ENCODE data around the gene CDK5RAP3.

The CDK5RAP3 gene

GRCh38 chr17:47957591-47958490, 13.1 kb upstream of the CDK5RAP3 start, which contains the start of gene PRR15L:
Gene PRR15L (minus strand): TSS chr17:47957883. CDS start chr17:47953234, 4,649 bp downstream.
- CTCF ChIA-PET = interaction anchor here (0.6 to 22.4 kb wide), 9 partner anchors 10 to 763 kb away, joined by 3 to 592 read pairs (median 4); partner anchors contain the start of genes CDK5RAP3 and PNPO

GRCh38 chr17:47959825-47960655, 10.9 kb upstream of the CDK5RAP3 start:
- Histone ChIP-seq H3K9me3 (ENCODE audit: control insufficient read depth, insufficient read depth, low read depth, low read length) (no peaks in the 10 kb centered on the region), H3K27ac (ENCODE audit: extremely low read depth, low read depth, low read length) (no peak overlapping the region), H3K36me3 (ENCODE audit: control insufficient read depth in 2 of 2, insufficient read depth in 1 of 2, low read length in 2 of 2) (no peaks in the 10 kb centered on the region), H3K4me3 (ENCODE audit: low read depth, low read length) (no peak overlapping the region), H3K4me1 (ENCODE audit: control insufficient read depth, insufficient read depth, low read length) (peaks cover 28% of the 10 kb centered on the region)
- POLR2A ChIA-PET = interaction anchor here (0.7 to 1.6 kb wide), 2 partner anchors 10 to 62 kb away, joined by 4 to 10 read pairs; partner anchors contain the start of gene CDK5RAP3
- CTCF ChIA-PET = interaction anchor here (1.4 to 22.4 kb wide), 3 partner anchors 12 to 70 kb away, joined by 3 to 592 read pairs (median 124); partner anchors contain the start of gene CDK5RAP3
- TF ChIP-seq SP3 (tag by site-specific recombination; IDR thresholded peaks at IDR 0.05) (no peak), ZNF114 (tag by site-specific recombination; IDR thresholded peaks at IDR 0.05) (no peak), ZNF510 (tag by site-specific recombination; IDR thresholded peaks at IDR 0.05; ENCODE audit: insufficient replicate concordance) (no peak), KLF9 (tag by site-specific recombination; IDR thresholded peaks at IDR 0.05; ENCODE audit: low read depth) (no peak), KLF1 (tag by site-specific recombination; IDR thresholded peaks at IDR 0.05) (0 out of 2 replicates have a peak, but pooled peaks have one; percentile 13), ELK4 (IDR thresholded peaks at IDR 0.05; ENCODE audit: borderline replicate concordance, low read depth, low read length) (no peak), GLIS1 (tag by site-specific recombination; IDR thresholded peaks at IDR 0.05) (peak; percentile 99), ZBTB17 (tag by site-specific recombination; IDR thresholded peaks at IDR 0.05) (no peak), KLF8 (tag by site-specific recombination; IDR thresholded peaks at IDR 0.05) (no peak), ZNF707 (tag by site-specific recombination; IDR thresholded peaks at IDR 0.05) (no peak), REPIN1 (tag by site-specific recombination; IDR thresholded peaks at IDR 0.05; ENCODE audit: low read depth) (no peak), SP7 (tag by site-specific recombination; IDR thresholded peaks at IDR 0.05) (peak; percentile 44; the same call in 1 of the 2 replicates), ZBTB10 (tag by site-specific recombination; IDR thresholded peaks at IDR 0.05) (no peak), ZIC2 (tag by site-specific recombination; IDR thresholded peaks at IDR 0.05) (peak; percentile 44; the same call in 1 of the 2 replicates), FEZF1 (tag by site-specific recombination; IDR thresholded peaks at IDR 0.05) (peak; percentile 39; the same call in 1 of the 2 replicates), PRDM4 (tag by site-specific recombination; IDR thresholded peaks at IDR 0.05) (0 out of 2 replicates have a peak, but pooled peaks have one; percentile 36), ZNF629 (tag by site-specific recombination; IDR thresholded peaks at IDR 0.05) (no peak), PATZ1 (tag by site-specific recombination; IDR thresholded peaks at IDR 0.05) (no peak), ZNF10 (tag by site-specific recombination; IDR thresholded peaks at IDR 0.05) (no peak), ZNF132 (tag by site-specific recombination; IDR thresholded peaks at IDR 0.05; ENCODE audit: borderline replicate concordance) (no peak)

More at GRCh38 chr17:47957591-47958490, 13.1 kb upstream of the CDK5RAP3 start, which contains the start of gene PRR15L:
- POLR2A ChIA-PET = interaction anchor here (0.6 to 4.0 kb wide), 9 partner anchors 11 to 296 kb away, joined by 3 to 26 read pairs (median 3); partner anchors contain the start of genes CDK5RAP3, PNPO and SP2
- TF ChIP-seq BCL11A (tag by site-specific recombination; IDR thresholded peaks at IDR 0.05; ENCODE audit: low read depth) = no peak
- TF ChIP-seq ZBTB48 (tag by site-specific recombination; IDR thresholded peaks at IDR 0.05) = peak; percentile 29; the same call in 1 of the 2 replicates
- TF ChIP-seq ZNF423 (tag by site-specific recombination; IDR thresholded peaks at IDR 0.05) = peak; percentile 34; the same call in 1 of the 2 replicates
- peak; percentile 9; the same call in 1 of the 2 replicates for TF ChIP-seq OSR2 (tag by site-specific recombination; IDR thresholded peaks at IDR 0.05)
- no peak for TF ChIP-seq ZNF529 (tag by site-specific recombination; IDR thresholded peaks at IDR 0.05; ENCODE audit: insufficient replicate concordance)
- TF ChIP-seq KLF1 (tag by site-specific recombination; IDR thresholded peaks at IDR 0.05) = 0 out of 2 replicates have a peak, but pooled peaks have one; percentile 17
- Histone ChIP-seq H3K36me3 (ENCODE audit: control insufficient read depth in 2 of 2, insufficient read depth in 1 of 2, low read length in 2 of 2) (peaks cover 0 to 7% of the 10 kb centered on the region in 2 experiments; a peak in 1 of 3 replicates), H3K4me1 (ENCODE audit: control insufficient read depth, insufficient read depth, low read length) (peaks cover 28% of the 10 kb centered on the region), H3K9me3 (ENCODE audit: control insufficient read depth, insufficient read depth, low read depth, low read length) (no peaks in the 10 kb centered on the region), H3K4me3 (ENCODE audit: low read depth, low read length) (no peak within 1 kb of the TSS), H3K27ac (ENCODE audit: extremely low read depth, low read depth, low read length) (peak within 1 kb of the TSS; percentile 36; the same call in 1 of the 2 replicates)
